Heart left ventricle (tissue), 13 donors: ENCODE data around the gene PGGHG.

Experiments used
- CTCF ChIP-seq, 12 donors: fragments of 200-600 bp; sonication (generic) in 4 of 12; IDR thresholded peaks; one replicate each; pipeline versions ENCODE4 v1.5.0 to v1.8.0; 2018 to 2022; ENCODE audit warnings: antibody characterized with exemption in 12 of 12, mild to moderate bottlenecking in 5 of 12
- POLR2A ChIP-seq, 2 donors: fragments of 450-650 bp; IDR thresholded peaks; one replicate each; pipeline ENCODE4 v1.6.1; 2017; ENCODE audit warnings: antibody characterized with exemption in 2 of 2, mild to moderate bottlenecking in 2 of 2, moderate library complexity in 2 of 2
- donor health status: ischemic (EF 13 %, LVEDD 7.1; RV severe dilation, severe dysfunction).
- donor health status: DM: no; HTN: yes; CAD: no.
- donor health status: DM: no; HTN: no; CAD: no.
- donor health status: ischemic (EF 25% LVEDD 6.9; RV normal size, moderate dysfunction).
- donor health status: ischemic (EF 25% LVEDD 5.7; RV mildly dilated, moderate dysfunction).
- donor health status: ischemic (EF 35%, LVEDD 5.7; RV mildly dilated, moderate dysfunction).
- donor health status: nonischemic (EF 11% LVEDD 7.7; RV severe dilation, severe dysfunction).
- donor health status: DM: yes; HTN: yes; CAD: no.
- donor health status: PGD.
- donor health status: ischemic (EF 29% LVEDD 5.4; RV normal size, mild dysfunction).
- donor health status: nonischemic (EF 23%, LVEDD 6.1; RV moderate dilation, normal function).

- TF ChIP-seq CTCF (IDR thresholded peaks at IDR 0.05) = no peak
- TF ChIP-seq POLR2A (IDR thresholded peaks at IDR 0.05) = no peak
These were observed 42.6 kb downstream of the PGGHG start for GRCh38 chr11:331358-332060.
